Measurements from ENCODE around the gene IL22RA2.

DNA sequence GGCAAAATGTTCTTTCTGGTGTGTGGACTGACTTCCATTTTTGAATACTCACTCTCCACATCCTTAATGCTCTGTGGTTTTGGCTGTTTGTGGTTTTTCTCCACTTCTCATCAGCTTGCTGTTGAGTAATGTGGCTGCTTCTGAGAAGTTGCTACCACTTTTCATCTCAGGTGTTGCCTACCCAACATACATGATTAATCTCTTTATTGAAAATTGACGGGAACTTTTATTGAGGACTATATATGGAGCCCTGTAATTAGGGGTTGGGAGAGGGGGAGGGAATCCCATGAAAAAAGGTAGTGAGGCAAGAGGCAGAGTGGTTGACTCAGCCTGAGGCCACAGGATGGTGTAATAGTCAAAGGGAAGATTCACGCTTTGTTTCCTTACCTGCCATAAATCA is 17.6 kb downstream of the IL22RA2 start:
- TF ChIP-seq POLR2AphosphoS5 (IDR thresholded peaks at IDR 0.05) (no peak), CTCF (IDR thresholded peaks at IDR 0.05) (no peak)
